HK-2 (cell line): Measurements from ENCODE around the gene RALGDS.

Experiments
- DNase-seq: peaks from one replicate; pipeline ENCODE4 v3.0.0-alpha.2; 2018; ENCODE audit not compliant: unreplicated experiment

The RALGDS gene

GRCh38 chr9:133051281-133051900 lies 69.6 kb downstream of the RALGDS start:
- DNase-seq = no peak

DNA sequence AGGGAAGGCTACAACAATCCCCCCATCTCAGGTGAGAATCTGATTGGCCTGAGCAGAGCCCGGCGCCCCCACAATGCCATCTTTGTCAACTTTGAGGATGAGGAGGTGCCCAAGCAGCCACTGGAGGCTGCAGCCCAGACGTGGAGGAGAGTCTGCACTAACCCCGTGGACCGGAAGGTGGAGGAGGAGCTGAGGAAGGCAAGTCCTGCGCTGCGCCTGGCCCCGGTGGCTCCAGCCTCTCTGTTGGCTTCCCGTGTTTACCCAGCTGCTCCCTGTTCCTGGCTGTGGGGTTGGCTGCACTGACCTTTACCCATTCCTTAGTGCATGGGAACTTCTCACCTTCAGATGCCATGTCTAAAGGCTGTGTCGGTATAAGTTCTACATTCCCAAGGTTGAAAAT lies 70.3 kb downstream of the RALGDS start:
- DNase-seq = no peak

- DNase-seq = no peak
Measured at GRCh38 chr9:133050142-133050541, 70.9 kb downstream of the RALGDS start.

DNA sequence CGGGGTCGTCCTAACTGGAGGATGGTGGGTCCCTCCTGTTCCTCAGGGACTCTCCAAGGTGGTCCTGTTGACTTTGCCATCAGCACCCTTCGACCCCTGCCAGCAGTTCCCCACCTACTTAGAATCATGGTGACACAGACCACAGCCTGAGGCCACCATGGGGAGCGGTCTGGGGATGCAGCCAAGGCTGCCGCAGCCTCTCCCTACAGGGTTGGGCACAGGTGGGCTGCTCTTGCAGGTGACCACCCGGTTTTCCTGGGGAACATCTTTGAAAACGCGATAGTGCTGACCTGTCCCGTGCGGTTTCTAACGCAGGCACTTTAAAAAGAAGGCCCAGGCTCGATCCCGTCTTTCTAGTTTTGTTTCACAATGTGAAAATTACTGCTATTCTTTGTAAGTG lies 72.0 kb downstream of the RALGDS start:
- DNase-seq = no peak

- DNase-seq = no peak
Measured at GRCh38 chr9:133048595-133048994, 72.4 kb downstream of the RALGDS start.
